Mesothelial cell of epicardium (in vitro differentiated cells): Measurements from ENCODE around the gene SHPK. TPM values are rescaled to one million over a fixed set of nuclear protein-coding genes. Genes with fewer than 3 reads are reported as not detected.
A peak's percentile ranks its signal among the peaks of the same experiment; 100 is the strongest.

Source experiments
- DNase-seq, 2 experiments: peaks; one replicate each; pipeline ENCODE4 v3.0.0; 2021; ENCODE audit warnings: low spot score in 2 of 2; ENCODE audit not compliant: unreplicated experiment in 2 of 2
- H3K27ac Mint-ChIP-seq: 2 replicates; pipeline ENCODE4 v1.8.0; 2021; ENCODE audit warnings: mixed read lengths
- H3K27me3 Mint-ChIP-seq: 2 replicates; pipeline ENCODE4 v1.8.0; 2021; ENCODE audit warnings: low read depth, mixed read lengths
- H3K36me3 Mint-ChIP-seq: 2 replicates; pipeline ENCODE4 v1.8.0; 2021; ENCODE audit warnings: mixed read lengths
- H3K4me1 Mint-ChIP-seq: 2 replicates; pipeline ENCODE4 v1.8.0; 2021; ENCODE audit warnings: mixed read lengths
- H3K4me3 Mint-ChIP-seq: 2 replicates; pipeline ENCODE4 v1.8.0; 2021; ENCODE audit warnings: mild to moderate bottlenecking, moderate library complexity, mixed read lengths
- H3K9me3 Mint-ChIP-seq: 2 replicates; pipeline ENCODE4 v1.8.0; 2021; ENCODE audit warnings: mixed read lengths
- total RNA-seq: library from RNA; stranded (reverse); gene quantifications from 3 replicates; pipeline ENCODE4 v1.2.1, GENCODE V29; 2021
- TF ChIP-seq, protein P1 (sequence below): fragments of 200-600 bp; sonication (generic); IDR thresholded peaks from one replicate; pipeline ENCODE4 v1.5.0; 2021; ENCODE audit warnings: antibody characterized with exemption; ENCODE audit not compliant: unreplicated experiment

SHPK gene, protein sequence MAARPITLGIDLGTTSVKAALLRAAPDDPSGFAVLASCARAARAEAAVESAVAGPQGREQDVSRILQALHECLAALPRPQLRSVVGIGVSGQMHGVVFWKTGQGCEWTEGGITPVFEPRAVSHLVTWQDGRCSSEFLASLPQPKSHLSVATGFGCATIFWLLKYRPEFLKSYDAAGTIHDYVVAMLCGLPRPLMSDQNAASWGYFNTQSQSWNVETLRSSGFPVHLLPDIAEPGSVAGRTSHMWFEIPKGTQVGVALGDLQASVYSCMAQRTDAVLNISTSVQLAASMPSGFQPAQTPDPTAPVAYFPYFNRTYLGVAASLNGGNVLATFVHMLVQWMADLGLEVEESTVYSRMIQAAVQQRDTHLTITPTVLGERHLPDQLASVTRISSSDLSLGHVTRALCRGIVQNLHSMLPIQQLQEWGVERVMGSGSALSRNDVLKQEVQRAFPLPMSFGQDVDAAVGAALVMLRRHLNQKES
- total RNA-seq, result 17.6 to 19.3 TPM (median 18.9 TPM) in 3 replicates

DNA sequence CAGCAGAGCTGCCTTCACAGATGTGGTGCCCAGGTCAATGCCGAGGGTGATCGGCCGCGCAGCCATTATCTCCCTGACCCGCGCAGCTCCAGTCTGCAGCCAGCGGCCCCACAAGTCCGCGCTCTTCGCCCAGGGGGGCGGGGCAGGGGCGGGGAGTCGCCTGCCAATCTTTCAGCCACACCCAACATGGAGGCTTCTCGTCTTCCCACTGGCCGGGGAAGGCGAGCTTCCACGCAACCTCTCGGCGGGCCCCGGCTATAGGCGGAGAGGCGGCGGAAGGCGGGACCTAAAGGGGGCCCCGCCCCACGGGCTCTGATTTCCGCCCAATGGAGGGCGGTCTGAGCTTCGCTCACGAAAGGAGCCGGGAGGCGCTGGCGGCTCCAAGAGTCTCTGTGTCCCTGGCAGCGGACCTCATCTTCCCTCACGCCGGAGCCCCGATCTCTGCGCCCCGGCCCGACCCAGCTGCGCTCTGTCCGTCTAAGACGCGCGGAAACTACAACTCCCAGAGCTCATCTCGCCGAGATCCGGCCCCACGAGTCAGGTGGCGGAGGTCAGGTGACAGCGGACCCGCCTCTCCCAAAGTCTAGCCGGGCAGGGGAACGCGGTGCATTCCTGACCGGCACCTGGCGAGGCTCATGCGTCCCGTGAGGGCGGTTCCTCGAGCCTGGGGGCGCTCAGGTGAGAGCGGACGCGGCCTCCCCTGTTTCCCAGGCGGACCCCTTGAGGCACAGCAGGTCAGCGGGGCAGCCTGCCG is at the start of gene SHPK, which contains the start of gene CTNS:
TSS of gene SHPK (minus strand) at position 97 of the 754 bp plus-strand sequence. CDS start at position 66, 31 bp downstream.
TSS of gene CTNS (plus strand) at position 607 of the 754 bp plus-strand sequence. CDS start 3,447 bp downstream, outside the sequence.
- H3K27ac Mint-ChIP-seq, result peak within 1 kb of the TSS; percentile 99
- peaks cover 17% of the 10 kb centered on the region for H3K4me1 Mint-ChIP-seq
- peak within 1 kb of the TSS; percentile 99 for H3K4me3 Mint-ChIP-seq
- no peaks in the 10 kb centered on the region for H3K27me3 Mint-ChIP-seq
- H3K9me3 Mint-ChIP-seq, result no peaks in the 10 kb centered on the region
- TF ChIP-seq, protein P1, sequence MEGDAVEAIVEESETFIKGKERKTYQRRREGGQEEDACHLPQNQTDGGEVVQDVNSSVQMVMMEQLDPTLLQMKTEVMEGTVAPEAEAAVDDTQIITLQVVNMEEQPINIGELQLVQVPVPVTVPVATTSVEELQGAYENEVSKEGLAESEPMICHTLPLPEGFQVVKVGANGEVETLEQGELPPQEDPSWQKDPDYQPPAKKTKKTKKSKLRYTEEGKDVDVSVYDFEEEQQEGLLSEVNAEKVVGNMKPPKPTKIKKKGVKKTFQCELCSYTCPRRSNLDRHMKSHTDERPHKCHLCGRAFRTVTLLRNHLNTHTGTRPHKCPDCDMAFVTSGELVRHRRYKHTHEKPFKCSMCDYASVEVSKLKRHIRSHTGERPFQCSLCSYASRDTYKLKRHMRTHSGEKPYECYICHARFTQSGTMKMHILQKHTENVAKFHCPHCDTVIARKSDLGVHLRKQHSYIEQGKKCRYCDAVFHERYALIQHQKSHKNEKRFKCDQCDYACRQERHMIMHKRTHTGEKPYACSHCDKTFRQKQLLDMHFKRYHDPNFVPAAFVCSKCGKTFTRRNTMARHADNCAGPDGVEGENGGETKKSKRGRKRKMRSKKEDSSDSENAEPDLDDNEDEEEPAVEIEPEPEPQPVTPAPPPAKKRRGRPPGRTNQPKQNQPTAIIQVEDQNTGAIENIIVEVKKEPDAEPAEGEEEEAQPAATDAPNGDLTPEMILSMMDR, result no peak
- H3K36me3 Mint-ChIP-seq, result peaks cover 6% of the 10 kb centered on the region
- peak; percentile 92 to 96 for DNase-seq

GRCh38 chr17:3685174-3685573 is 49.1 kb upstream of the SHPK start:
- Mint-ChIP-seq H3K4me3 (no peak overlapping the region), H3K9me3 (no peaks in the 10 kb centered on the region), H3K36me3 (no peaks in the 10 kb centered on the region), H3K4me1 (no peaks in the 10 kb centered on the region), H3K27ac (no peak overlapping the region), H3K27me3 (peaks cover 25% of the 10 kb centered on the region)
- TF ChIP-seq, protein P1, result no peak
- no peak for DNase-seq

- Mint-ChIP-seq H3K4me3 (no peak overlapping the region), H3K4me1 (no peaks in the 10 kb centered on the region), H3K27me3 (peaks cover 28% of the 10 kb centered on the region), H3K36me3 (no peaks in the 10 kb centered on the region), H3K27ac (no peak overlapping the region), H3K9me3 (no peaks in the 10 kb centered on the region)
- TF ChIP-seq, protein P1, result peak; percentile 60
- no peak for DNase-seq
These were observed 47.0 kb upstream of the SHPK start for GRCh38 chr17:3683054-3683511.

GRCh38 chr17:3682033-3682432 is 46.0 kb upstream of the SHPK start:
- Mint-ChIP-seq H3K27ac (no peak overlapping the region), H3K9me3 (no peaks in the 10 kb centered on the region), H3K27me3 (peaks cover 35% of the 10 kb centered on the region), H3K36me3 (no peaks in the 10 kb centered on the region), H3K4me1 (no peaks in the 10 kb centered on the region), H3K4me3 (no peak overlapping the region)
- TF ChIP-seq, protein P1, result no peak
- no peak for DNase-seq

GRCh38 chr17:3681565-3681964 is 45.5 kb upstream of the SHPK start:
- H3K9me3 Mint-ChIP-seq, result no peaks in the 10 kb centered on the region

More at GRCh38 chr17:3681565-3681964, 45.5 kb upstream of the SHPK start:
- no peak for DNase-seq
- Mint-ChIP-seq H3K4me3 (no peak overlapping the region), H3K27me3 (peaks cover 35% of the 10 kb centered on the region), H3K36me3 (no peaks in the 10 kb centered on the region), H3K27ac (no peak overlapping the region), H3K4me1 (no peaks in the 10 kb centered on the region)
- TF ChIP-seq, protein P1, result no peak
